Coronary artery (tissue), 2 donors: ENCODE results near the gene UROS.

Experiments used
- DNase-seq: peaks from one replicate; pipeline ENCODE4 v3.0.0-alpha.2; 2017; ENCODE audit warnings: low spot score
- H3K27ac ChIP-seq, 2 donors: fragments of 200-600 bp; sonication (generic); one replicate each; pipeline ENCODE4 v1.5.1; 2016 to 2019
- H3K4me3 ChIP-seq: fragments of 200-600 bp; sonication (generic); 2 replicates; pipeline ENCODE4 v1.5.1; 2016; ENCODE audit warnings: mild to moderate bottlenecking, moderate library complexity
- TF ChIP-seq, protein P1 (sequence below): fragments of 200-600 bp; sonication (generic); IDR thresholded peaks from one replicate; pipeline ENCODE4 v1.5.1; 2019; ENCODE audit warnings: antibody characterized with exemption

UROS gene

GRCh38 chr10:125801574-125801973, 21.5 kb downstream of the UROS start:
- TF ChIP-seq, protein P1, sequence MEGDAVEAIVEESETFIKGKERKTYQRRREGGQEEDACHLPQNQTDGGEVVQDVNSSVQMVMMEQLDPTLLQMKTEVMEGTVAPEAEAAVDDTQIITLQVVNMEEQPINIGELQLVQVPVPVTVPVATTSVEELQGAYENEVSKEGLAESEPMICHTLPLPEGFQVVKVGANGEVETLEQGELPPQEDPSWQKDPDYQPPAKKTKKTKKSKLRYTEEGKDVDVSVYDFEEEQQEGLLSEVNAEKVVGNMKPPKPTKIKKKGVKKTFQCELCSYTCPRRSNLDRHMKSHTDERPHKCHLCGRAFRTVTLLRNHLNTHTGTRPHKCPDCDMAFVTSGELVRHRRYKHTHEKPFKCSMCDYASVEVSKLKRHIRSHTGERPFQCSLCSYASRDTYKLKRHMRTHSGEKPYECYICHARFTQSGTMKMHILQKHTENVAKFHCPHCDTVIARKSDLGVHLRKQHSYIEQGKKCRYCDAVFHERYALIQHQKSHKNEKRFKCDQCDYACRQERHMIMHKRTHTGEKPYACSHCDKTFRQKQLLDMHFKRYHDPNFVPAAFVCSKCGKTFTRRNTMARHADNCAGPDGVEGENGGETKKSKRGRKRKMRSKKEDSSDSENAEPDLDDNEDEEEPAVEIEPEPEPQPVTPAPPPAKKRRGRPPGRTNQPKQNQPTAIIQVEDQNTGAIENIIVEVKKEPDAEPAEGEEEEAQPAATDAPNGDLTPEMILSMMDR = no peak
- DNase-seq = no peak
- H3K27ac ChIP-seq = no peak overlapping the region
- no peak overlapping the region for H3K4me3 ChIP-seq

GRCh38 chr10:125799451-125800182, 23.4 kb downstream of the UROS start:
- no peak overlapping the region for H3K27ac ChIP-seq
- TF ChIP-seq, protein P1 = no peak
- no peak for DNase-seq
- H3K4me3 ChIP-seq = no peak overlapping the region

GRCh38 chr10:125797994-125798662, 24.9 kb downstream of the UROS start:
- no peak overlapping the region for H3K27ac ChIP-seq
- TF ChIP-seq, protein P1 = no peak
- H3K4me3 ChIP-seq = no peak overlapping the region
- DNase-seq = no peak

- TF ChIP-seq, protein P1 = no peak
- Histone ChIP-seq H3K4me3 (no peak overlapping the region), H3K27ac (no peak overlapping the region)
- no peak for DNase-seq
Measured at GRCh38 chr10:125797424-125797823, 25.6 kb downstream of the UROS start.

GRCh38 chr10:125795637-125796190, 27.3 kb downstream of the UROS start:
- DNase-seq = no peak
- TF ChIP-seq, protein P1 = no peak
- Histone ChIP-seq H3K4me3 (no peak overlapping the region), H3K27ac (no peak overlapping the region)

DNA sequence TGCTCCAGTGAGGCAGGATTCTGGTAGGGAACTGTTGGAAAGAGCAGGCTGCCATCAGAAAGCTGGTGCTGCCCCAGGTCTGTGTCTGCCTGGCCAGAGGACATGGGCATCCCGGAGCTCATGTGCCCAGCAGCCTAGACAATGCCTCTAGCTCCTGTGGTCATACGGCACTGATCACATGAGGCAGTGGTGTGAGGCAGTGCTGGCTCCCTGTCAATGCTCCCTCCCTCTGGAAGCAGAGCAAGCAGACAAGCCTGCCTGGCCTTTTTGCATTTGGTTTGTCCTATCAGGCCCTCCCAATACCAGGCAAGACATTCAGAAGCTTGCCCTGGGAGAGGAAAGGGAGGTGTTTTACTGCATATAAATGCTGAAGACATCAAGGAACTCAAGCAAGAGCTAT, 27.9 kb downstream of the UROS start:
- TF ChIP-seq, protein P1 = no peak
- no peak overlapping the region for H3K27ac ChIP-seq
- DNase-seq = no peak
- H3K4me3 ChIP-seq = no peak overlapping the region
